HPDE6-E6E7 (cell line): ENCODE results near the gene CDC6.

Experiments used
- DNase-seq: peaks from one replicate; pipeline ENCODE4 v3.0.0; 2011; ENCODE audit warnings: missing footprints; ENCODE audit errors: extremely low spot score

The CDC6 gene

DNA sequence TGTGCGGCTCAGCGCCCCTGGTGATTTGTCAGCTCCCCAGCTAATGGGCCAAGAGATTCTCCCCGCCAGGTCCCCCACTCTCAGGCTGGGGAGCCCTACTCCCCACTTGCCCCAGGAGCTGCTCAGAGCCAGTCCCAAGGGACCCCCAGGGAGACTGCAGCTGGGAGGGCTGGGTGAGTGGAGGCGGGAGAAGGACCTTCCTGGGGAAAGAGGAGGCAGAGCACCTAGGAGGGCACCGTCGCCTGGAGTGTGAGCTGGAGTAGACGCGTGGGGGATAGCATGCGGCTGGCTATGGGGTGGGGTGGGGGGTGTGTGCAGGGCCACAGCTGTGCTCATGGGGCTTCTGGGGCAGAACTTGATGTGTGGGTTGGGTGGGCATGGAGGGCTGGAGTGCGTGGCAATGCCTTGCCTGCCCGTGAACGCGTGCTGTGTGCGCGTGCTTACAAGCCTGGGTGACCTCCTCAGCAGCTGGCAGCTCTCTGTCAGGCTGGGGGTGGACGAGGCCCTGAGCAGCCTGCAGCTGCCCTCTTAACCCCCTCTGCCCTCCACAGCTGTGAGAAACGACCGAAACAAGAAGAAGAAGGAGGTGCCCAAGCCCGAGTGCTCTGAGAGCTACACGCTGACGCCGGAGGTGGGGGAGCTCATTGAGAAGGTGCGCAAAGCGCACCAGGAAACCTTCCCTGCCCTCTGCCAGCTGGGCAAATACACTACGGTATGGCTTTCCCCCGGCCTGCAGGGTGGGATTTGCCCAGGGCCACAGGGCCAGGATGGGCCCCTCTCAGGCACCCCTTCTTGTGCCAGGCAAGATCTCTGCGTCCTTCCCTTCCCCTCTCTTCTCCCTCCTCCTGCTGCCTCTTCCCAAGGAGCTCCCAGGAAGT lies 63.9 kb downstream of the CDC6 start:
- no peak for DNase-seq

DNA sequence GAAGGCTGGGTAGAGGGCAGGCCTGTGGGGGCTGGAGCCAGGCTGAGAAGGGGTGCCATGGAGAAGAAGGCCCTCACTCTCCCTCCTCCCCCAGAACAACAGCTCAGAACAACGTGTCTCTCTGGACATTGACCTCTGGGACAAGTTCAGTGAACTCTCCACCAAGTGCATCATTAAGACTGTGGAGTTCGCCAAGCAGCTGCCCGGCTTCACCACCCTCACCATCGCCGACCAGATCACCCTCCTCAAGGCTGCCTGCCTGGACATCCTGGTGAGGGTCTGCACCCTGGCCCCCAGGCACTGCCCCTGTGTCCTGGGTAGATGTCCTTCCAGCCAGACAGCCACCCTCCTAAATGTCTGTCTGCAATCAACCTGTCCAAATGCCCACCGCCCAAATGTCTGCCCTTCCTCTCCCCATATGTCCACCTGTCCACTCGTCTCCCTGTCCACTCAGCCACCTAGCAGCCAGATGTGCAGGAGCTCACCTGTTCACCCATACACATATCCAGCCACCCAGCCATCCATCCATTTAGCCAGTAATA lies 64.6 kb downstream of the CDC6 start:
- DNase-seq: no peak

DNA sequence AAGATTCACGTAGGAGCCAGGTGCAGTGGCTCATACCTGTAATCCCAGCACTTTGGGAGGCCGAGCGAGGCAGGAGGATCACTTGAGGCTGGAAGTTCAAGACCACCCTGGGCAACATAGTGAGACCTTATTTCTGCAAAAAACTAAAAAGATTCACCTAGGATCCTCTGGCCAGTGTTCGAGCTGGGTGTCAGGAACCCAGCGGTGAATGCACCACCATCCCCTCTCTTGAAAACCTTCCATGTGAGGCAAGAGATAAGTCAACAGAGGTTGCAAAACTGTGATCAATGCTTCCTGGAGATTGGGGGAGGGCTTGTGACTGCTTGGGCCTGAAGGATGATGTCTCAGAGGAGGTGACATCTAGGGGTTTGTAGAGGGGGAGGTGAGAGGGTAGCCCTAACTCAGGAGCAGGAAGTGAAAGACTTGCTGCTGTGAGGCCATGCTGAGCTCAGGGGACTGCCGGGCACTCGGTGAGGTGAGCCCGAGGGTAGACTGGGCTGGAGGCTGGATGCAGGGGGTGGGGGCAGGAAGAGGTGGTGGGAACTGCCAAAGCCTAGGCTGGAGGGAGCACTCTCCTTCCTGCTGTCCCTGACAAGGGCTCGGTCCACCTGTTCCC lies 65.2 kb downstream of the CDC6 start:
- DNase-seq: no peak
